Measurements from ENCODE around the gene MANBA.
"Not testable (repeated sequence)": the region's sequence is repeated elsewhere in the genome, so short reads cannot be mapped to it uniquely, and the experiment has no call there.

Gene MANBA

DNA sequence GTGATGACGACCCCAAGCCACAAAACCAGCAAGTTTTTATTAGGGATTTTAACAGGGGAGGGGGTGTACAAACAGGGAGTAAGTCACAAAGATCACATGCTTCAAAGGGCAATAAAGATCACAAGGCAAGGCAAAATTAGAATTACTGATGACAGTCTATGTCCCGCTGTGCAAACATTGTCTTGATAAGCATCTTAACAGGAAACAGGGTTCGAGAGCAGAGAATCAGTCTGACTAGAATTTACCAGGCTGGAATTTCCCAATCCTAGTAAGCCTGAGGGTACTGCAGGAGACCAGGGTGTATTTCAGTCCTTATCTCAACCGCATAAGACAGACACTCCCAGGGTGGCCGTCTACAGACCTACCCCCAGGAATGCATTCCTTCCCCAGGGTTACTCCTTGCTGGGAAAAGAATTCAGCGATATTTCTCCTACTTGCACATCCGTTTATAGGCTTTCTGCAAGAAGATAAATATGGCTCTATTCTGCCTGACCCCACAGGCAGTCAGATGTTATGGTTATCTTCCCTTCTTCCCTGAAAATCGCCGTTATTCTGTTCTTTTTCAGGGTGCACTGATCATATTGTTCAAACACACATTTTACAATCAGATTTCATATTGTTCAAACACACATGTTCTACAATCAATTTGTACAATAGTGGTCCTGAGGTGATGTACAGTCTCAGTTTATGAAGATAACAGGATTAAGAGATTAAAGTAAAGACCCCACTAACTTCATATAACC is 41.8 kb downstream of the MANBA start:
- DNase-seq, result not testable (repeated sequence)

DNA sequence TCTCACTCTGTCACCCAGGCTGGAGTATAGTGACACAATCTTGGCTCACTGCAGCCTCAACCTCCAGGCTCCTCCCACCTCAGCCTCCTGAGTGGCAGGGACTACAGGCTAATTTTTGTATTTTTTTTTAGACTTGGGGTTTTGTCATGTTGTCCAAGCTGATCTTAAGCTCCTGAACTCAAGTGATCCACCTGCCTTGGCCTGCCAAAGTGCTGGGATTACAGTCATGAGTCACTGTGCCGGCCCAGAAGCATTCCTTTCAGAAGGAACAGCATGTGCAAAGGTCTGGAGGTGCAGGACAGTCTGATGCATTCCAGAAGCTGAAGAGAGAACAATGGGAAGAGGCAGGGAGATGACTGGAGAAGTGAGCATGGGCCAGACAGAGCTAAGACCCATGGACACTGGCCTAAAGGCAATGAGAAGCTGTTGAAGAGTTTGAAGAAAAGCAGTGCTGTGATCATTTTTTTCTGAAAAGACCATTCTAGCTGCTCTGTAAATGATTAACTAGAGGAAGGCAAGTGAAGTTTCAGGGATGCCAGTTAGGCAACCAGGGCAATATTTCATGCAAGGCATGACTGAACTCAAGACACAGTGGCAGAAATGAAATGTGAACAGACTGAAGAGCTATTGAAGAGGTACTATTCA is 43.2 kb downstream of the MANBA start:
- no peak for DNase-seq

GRCh38 chr4:102715057-102715456 is 45.7 kb downstream of the MANBA start:
- peak; percentile 21 for DNase-seq

- DNase-seq, result not testable (repeated sequence)
These were observed 47.0 kb downstream of the MANBA start for GRCh38 chr4:102713774-102714173.

- no peak for DNase-seq
These were observed 47.7 kb downstream of the MANBA start for GRCh38 chr4:102713096-102713495.

DNA sequence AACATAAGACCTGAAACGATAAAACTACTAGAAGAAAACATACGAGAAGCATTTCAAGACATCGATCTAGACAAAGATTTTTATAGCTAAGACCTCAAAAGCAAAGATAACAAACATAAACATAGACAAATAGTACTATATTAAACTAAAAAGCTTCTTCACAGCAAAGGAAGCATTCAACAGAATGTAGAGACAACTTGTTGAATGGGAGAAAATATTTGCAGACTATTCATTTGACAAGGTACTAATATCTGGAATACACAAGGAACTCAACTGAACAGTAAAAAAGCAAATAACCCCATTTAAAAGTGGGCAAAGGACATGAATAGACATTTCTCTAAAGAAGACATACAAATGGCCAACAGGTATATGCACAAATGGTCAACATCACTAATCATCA is 49.8 kb downstream of the MANBA start:
- DNase-seq, result no peak

DNA sequence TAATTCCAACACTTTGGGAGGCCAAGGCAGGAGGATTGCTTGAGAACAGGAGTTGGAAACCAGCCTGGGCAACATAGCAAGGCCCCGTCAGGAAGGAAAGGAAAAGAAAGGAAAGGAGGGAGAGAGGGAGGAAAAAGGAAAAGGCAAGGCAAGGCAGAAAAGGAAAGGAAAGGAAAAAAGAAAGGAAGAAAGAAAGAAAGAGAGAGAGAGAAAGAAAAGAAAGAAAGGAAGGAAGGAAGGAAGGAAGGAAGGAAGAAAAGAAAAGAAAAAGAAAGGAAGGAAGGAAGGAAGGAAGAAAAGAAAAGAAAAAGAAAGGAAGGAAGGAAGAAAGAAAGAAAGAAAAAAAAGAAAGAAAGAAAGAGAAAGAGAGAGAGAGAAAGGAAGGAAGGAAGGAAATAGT is 51.7 kb downstream of the MANBA start:
- not testable (repeated sequence) for DNase-seq

GRCh38 chr4:102707150-102707549 is 53.6 kb downstream of the MANBA start:
- DNase-seq, result no peak

DNA sequence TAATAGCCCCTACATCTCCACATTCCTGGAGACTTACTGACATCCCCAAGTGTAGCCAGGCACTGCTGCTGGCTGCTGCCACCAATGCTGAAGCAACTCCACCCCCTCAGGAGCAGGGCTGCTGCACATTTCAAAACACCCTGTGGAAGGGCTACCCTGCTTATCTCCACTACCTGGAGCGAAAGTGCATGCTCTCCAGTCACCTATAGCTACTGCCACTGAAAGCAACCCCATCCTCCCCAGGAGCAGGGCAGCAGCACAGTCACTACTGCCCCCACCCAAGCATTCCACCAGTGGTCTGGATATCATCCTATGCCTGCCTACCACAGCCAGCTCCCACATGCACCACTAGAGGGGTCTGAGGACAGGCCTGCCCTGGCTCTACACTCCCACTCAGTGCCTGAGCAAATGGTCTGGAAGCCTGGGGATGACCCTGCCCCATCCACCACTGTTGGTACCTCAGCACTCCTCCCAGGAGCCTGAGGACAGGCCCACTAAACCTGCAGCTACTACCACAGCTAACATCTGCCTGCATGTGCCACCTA is 55.3 kb downstream of the MANBA start:
- no peak for DNase-seq

- DNase-seq, result no peak
These were observed 64.0 kb downstream of the MANBA start for GRCh38 chr4:102696758-102697157.

DNA sequence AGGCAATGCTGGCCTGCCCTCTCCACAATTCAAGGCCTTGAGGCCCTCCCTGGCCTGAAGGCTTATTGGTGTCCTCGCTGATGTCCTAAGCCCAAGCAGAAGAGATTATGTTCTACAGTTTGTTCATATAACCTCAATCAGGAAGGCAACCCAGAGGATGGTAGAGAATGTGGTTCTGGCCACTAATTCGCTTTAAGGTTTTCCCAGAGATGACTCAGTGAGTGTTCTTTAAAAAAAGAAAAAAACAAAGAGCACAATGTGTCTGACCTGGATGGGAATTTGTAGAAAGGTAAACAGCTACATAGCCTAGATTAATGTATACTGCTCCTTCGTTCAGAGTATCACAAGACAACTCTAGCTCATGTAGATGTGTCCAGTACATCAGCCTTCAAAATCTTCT is 66.0 kb downstream of the MANBA start:
- no peak for DNase-seq

DNA sequence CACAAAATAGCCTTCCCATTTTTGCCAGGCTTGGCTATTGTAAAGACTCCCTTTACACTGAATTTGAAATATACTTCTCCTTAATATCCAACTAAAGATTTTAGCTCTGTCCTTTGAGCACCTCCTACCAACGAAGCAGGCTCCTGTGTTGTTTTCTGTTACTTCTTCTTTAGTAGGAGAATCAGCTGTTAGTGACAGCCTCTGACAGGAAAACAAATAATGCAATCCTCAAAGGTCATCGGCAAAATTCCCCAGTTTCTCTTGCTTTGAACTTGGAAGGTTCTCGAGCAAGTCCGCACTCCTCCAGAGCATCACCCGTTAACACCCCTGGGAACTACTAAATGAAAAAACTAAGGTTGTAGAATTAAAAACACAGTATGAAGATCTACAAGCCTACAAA is 66.9 kb downstream of the MANBA start:
- DNase-seq, result no peak

DNA sequence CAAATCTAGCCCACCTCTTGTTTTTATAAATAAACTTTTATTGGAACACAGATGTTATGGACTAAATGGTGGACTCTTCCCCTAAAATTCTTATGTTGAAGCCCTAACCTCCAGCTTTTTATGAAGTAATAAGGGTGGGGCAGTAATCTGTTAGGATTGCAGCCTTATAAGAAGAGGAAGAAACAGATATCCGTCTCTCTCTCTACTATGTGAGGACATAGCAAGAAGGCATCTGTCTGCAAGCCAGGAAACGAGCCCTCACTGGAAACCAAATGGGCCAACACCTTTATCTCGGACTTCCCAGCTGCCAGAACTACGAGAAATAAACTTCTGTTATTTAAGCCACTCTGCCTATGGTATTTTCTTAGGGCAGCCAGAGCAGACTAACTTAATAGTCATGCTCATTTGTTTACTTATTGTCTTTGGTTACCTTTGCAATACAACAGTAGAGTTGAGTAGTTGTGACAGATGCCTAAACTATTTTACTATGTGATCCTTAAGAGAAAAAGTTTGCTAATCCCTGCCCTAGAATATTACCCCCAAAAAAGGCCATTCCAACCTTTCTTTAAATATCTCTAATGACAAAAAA is 67.4 kb downstream of the MANBA start:
- DNase-seq, result no peak

GRCh38 chr4:102692474-102692873 is 68.3 kb downstream of the MANBA start:
- DNase-seq, result no peak

DNA sequence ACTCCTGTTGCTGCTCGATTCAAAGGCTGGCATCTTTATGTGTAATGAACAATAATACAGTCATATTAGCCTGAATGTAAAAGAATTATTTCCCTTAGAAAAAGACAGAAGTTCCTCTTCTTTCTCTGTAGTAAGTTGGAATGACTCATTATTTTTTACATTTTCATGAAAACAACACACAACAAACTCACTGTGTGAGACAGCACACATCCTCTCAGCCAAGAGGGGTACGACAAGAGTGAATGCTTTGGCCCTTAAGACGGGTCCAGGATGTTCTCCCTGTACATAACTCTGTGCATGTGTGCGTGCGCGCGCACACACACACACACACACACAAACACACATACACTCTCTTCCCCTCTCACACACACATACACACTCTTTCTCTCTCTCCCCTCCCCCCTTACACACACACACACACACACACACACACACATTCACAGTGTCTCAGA is 72.8 kb downstream of the MANBA start:
- no peak for DNase-seq

GRCh38 chr4:102687373-102687981 is 73.3 kb downstream of the MANBA start:
- no peak for DNase-seq

- no peak for DNase-seq
These were observed 75.0 kb downstream of the MANBA start for GRCh38 chr4:102685768-102686167.

- DNase-seq, result peak; percentile 84
These were observed 76.1 kb downstream of the MANBA start for GRCh38 chr4:102684610-102685052.

DNA sequence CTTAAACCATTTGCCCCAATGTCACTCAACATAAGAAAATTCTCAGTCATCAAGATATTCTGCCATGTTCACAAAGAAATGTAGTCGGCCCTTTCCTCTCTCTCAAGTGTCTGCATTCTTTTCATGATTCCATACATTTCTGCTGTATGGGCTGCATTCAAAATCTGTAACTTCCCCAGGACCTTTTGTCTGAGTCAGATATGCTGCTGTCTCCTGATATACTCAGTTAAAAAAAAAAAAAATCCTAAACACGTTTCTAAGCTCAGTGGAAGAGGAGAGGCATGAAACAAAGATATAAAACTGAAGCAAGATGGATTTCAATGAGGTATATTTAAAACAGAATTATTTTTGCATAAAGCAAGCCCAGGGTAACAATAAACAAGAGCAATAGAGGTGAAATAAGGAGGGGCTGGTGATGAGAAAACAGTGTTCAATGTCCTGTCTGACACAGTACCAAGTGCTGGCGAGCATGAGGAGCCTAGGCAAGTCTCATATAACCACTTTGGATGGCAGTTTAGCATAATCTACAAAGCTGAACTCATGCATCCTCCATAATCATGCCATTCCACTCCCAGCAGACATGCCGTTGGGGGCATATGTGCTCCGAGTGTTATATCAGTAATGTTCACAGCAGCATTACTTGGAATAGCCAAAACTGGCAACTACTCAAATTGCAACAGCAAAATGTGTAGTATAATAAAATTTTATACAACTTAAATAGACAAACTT is 76.7 kb downstream of the MANBA start:
- DNase-seq, result peak; percentile 89

GRCh38 chr4:102678695-102679335 is 82.0 kb downstream of the MANBA start:
- DNase-seq, result no peak

DNA sequence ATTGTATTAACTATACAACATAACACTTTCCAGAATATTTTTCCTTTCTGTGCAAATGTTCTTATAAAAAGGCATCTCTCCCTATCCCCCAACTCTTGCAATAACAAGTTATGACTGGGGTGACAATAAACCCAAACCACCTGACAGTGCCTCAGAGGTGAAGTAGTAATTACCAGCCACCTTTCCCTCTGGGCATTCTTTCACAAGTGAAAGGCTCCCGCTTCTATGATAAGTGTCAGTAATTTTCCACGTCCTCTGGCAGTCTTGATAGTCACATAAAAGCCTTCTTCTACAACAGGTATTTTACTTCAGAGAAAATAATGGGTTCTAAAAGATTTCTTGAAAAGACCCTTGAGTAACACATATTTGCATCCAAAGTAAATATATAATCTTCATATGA is 82.7 kb downstream of the MANBA start:
- no peak for DNase-seq

DNA sequence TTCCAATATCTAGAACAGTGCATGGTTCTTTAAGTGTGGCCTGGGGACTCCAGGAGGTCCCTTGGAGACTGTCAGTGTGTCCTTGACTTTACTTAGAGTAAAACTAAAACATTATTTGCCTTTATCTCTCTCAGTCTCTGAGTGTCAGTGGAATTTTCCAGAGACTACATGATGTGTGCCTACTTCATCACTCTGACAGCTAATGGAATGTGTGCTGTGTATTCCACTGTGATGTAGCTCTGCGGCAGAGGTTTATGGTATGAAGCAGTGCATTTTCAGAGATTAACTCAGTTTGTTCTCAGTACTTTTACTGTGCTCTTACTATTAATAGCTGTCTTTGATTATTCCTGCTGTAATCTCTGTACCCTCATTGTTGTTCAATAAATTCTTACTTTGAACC is 85.6 kb downstream of the MANBA start:
- no peak for DNase-seq

Data from hematopoietic multipotent progenitor cell treated with erythropoietin and hydrocortisone succinate and interleukin-3 and kit ligand, for 8 days (in vitro differentiated cells).